ENCODE measurements around the gene EIF2B4. TPM values are rescaled to one million over a fixed set of nuclear protein-coding genes. Genes with fewer than 3 reads are reported as not detected.

Gene EIF2B4
- total and polyA plus RNA-seq, 2 of the 13 experiments (the other 11 are each of a cell fraction or from before 2014, with no cell fraction given) = 91.5 to 96.4 TPM

DNA sequence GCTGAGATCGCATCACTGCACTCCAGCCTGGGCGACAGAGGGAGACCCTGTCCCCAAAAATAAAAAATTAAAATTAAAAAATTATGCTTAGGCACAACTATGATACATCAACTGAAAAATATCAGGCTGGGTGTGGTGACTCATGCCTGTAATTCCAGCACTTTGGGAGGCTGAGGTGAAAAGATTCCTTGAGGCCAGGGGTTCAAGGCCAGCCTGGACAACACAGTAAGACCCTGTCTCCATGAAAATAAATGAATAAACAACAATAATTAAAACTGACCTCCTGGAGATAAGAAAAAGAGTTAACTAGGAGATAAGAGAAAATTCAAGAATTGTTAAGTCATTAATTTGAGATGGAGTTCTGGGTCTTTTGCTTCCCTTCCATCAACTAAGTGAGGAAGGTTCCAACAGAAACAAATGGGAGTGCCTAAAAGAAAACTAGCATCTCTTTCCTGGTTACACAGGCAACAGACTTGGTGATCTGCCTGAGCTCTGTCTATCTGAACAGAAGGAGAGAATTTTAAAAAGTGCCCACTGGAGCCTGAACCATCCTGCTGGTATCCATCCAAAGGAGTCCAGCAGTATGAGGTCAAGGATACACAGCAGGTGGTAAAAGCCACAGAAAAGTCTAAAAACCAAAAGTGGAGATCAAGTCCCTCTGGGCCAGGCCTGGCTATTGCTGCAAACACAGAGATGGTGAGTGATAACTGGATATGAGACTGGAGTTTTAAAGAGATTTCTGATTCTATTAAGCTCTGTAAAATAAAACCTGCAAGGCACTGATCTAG is 30.4 kb upstream of the EIF2B4 start:
- Histone ChIP-seq H2AFZ (ENCODE audit: low read length) (no peak overlapping the region), H4K20me1 (ENCODE audit: insufficient read depth, low read length) (0 out of 2 replicates have a peak, but pooled peaks cover 3% of the 10 kb centered on the region), H3K4me1 (ENCODE audit: insufficient read depth, low read length) (peaks cover 30% of the 10 kb centered on the region; the same call in 1 of the 2 replicates), H3K27me3 (ENCODE audit: control insufficient read depth in 1 of 2, insufficient read depth in 2 of 2, low read length in 2 of 2) (no peaks in the 10 kb centered on the region), H3K4me2 (ENCODE audit: low read depth, low read length) (no peak overlapping the region), H3K9me3 (ENCODE audit: low read length) (no peaks in the 10 kb centered on the region), H3K36me3 (replicated peaks in 1 of 2; ENCODE audit: control insufficient read depth in 1 of 2, insufficient read depth in 2 of 2, low read length in 2 of 2) (peaks cover 1 to 39% of the 10 kb centered on the region in 2 experiments; a peak in 3 of 5 replicates), H3K79me2 (ENCODE audit: insufficient read depth, low read length) (peaks cover 93% of the 10 kb centered on the region), H3K4me3 (replicated peaks in 1 of 3; ENCODE audit: insufficient read depth in 1 of 3, low read depth in 2 of 3, low read length in 3 of 3) (no peak overlapping the region), H3K9ac (ENCODE audit: insufficient read depth, low read depth, low read length) (no peak overlapping the region), H3K27ac (ENCODE audit: extremely low read length, insufficient read depth, low read length) (peak overlapping the region; percentile 7)
- BruUV-seq (replicated peaks) = no TSS peak
- in situ Hi-C loops (cut with HindIII; ENCODE audit: extremely low pct_ligation_motif_present, low pct_unique_long_range_greater_than_20kb) = no loop called here
- TF ChIP-seq, protein P1, sequence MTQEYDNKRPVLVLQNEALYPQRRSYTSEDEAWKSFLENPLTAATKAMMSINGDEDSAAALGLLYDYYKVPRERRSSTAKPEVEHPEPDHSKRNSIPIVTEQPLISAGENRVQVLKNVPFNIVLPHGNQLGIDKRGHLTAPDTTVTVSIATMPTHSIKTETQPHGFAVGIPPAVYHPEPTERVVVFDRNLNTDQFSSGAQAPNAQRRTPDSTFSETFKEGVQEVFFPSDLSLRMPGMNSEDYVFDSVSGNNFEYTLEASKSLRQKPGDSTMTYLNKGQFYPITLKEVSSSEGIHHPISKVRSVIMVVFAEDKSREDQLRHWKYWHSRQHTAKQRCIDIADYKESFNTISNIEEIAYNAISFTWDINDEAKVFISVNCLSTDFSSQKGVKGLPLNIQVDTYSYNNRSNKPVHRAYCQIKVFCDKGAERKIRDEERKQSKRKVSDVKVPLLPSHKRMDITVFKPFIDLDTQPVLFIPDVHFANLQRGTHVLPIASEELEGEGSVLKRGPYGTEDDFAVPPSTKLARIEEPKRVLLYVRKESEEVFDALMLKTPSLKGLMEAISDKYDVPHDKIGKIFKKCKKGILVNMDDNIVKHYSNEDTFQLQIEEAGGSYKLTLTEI (CRISPR knock-in tag; conservative IDR thresholded peaks at IDR 0.05) = no peak
- 0 out of 2 replicates have a peak, but pooled peaks have one; percentile 1 for TF ChIP-seq RBFOX2 (IDR thresholded peaks at IDR 0.05; ENCODE audit: low read depth, low read length)
- peak; percentile 58; the same call in 1 of the 2 replicates for TF ChIP-seq ZNF121 (CRISPR knock-in tag; IDR thresholded peaks at IDR 0.05)
- TF ChIP-seq MAZ (IDR thresholded peaks at IDR 0.05; ENCODE audit: borderline replicate concordance, low read depth, low read length) = no peak
- TF ChIP-seq MAZ (CRISPR knock-in tag; IDR thresholded peaks at IDR 0.05; ENCODE audit: low read depth) = no peak
- TF ChIP-seq, protein P2, sequence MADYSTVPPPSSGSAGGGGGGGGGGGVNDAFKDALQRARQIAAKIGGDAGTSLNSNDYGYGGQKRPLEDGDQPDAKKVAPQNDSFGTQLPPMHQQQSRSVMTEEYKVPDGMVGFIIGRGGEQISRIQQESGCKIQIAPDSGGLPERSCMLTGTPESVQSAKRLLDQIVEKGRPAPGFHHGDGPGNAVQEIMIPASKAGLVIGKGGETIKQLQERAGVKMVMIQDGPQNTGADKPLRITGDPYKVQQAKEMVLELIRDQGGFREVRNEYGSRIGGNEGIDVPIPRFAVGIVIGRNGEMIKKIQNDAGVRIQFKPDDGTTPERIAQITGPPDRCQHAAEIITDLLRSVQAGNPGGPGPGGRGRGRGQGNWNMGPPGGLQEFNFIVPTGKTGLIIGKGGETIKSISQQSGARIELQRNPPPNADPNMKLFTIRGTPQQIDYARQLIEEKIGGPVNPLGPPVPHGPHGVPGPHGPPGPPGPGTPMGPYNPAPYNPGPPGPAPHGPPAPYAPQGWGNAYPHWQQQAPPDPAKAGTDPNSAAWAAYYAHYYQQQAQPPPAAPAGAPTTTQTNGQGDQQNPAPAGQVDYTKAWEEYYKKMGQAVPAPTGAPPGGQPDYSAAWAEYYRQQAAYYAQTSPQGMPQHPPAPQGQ (CRISPR knock-in tag; IDR thresholded peaks at IDR 0.05; ENCODE audit: borderline replicate concordance) = no peak
- no peak for TF ChIP-seq CENPT (CRISPR knock-in tag; IDR thresholded peaks at IDR 0.05; ENCODE audit: low read depth)
- FAIRE-seq = no peak
- POLR2A ChIA-PET = interaction anchor here (1.8 kb wide), 1 partner anchor 29 kb away, joined by 5 read pairs; no protein-coding TSS in a partner anchor
- 94% methylated on average over 2 of the region's 2 CpGs for WGBS (ENCODE audit: low lambda C conversion rate)
- intact Hi-C loops (cut with micrococcal nuclease; ENCODE audit: unreplicated experiment) = no loop called here
- no peak for DNase-seq (ENCODE audit: low spot score)
- no peak for ATAC-seq
- CTCF ChIA-PET (ENCODE audit: low intra/inter-chr PET ratio, low total read pairs) = no interaction called here
